Measurements from ENCODE around the gene TAF15. TPM values are rescaled to one million over a fixed set of nuclear protein-coding genes. Genes with fewer than 3 reads are reported as not detected.

Gene TAF15
- total RNA-seq, 1 experiment from 2014 or later = 17.8 TPM

Other genes with a start within 250 kb of the TAF15 start
- gene SLFN14, start 248.7 kb upstream of the TAF15 start, total RNA-seq (2014; rRNA removed; shearing (Covaris generic)) = not detected in 2 replicates
- 11.1 and 13.7 TPM in 2 replicates for gene PEX12, start 230.9 kb upstream of the TAF15 start, total RNA-seq (2014; rRNA removed; shearing (Covaris generic))
- 40.1 and 57.2 TPM in 2 replicates for gene AP2B1, start 222.2 kb upstream of the TAF15 start, total RNA-seq (2014; rRNA removed; shearing (Covaris generic))
- 6.2 and 6.4 TPM in 2 replicates for gene RASL10B, start 77.8 kb upstream of the TAF15 start, total RNA-seq (2014; rRNA removed; shearing (Covaris generic))
- 0.04 TPM in 2 replicates for gene GAS2L2, start 56.2 kb upstream of the TAF15 start, total RNA-seq (2014; rRNA removed; shearing (Covaris generic))
- gene C17orf50, start 48.6 kb upstream of the TAF15 start, total RNA-seq (2014; rRNA removed; shearing (Covaris generic)) = not detected in 2 replicates
- 0.68 TPM in 1 of 2 replicates, not detected in the other for gene MMP28, start 13.8 kb upstream of the TAF15 start, total RNA-seq (2014; rRNA removed; shearing (Covaris generic))
- gene HEATR9, start 59.4 kb downstream of the TAF15 start, total RNA-seq (2014; rRNA removed; shearing (Covaris generic)) = not detected in 2 replicates
- 0.31 TPM in 1 of 2 replicates, not detected in the other for gene CCL5, start 70.9 kb downstream of the TAF15 start, total RNA-seq (2014; rRNA removed; shearing (Covaris generic))
- gene RDM1, start 121.3 kb downstream of the TAF15 start, total RNA-seq (2014; rRNA removed; shearing (Covaris generic)) = 0.66 and 1.1 TPM in 2 replicates
- gene LYZL6, start 134.2 kb downstream of the TAF15 start, total RNA-seq (2014; rRNA removed; shearing (Covaris generic)) = not detected in 2 replicates
- not detected in 2 replicates for gene CCL16, start 172.0 kb downstream of the TAF15 start, total RNA-seq (2014; rRNA removed; shearing (Covaris generic))
- gene CCL14, start 177.2 kb downstream of the TAF15 start, total RNA-seq (2014; rRNA removed; shearing (Covaris generic)) = not detected in 2 replicates
- gene CCL15, start 192.1 kb downstream of the TAF15 start, total RNA-seq (2014; rRNA removed; shearing (Covaris generic)) = not detected in 2 replicates
- not detected in 2 replicates for gene CCL23, start 208.5 kb downstream of the TAF15 start, total RNA-seq (2014; rRNA removed; shearing (Covaris generic))